Measurements from ENCODE around the gene COL23A1. TPM values are rescaled to one million over a fixed set of nuclear protein-coding genes. Genes with fewer than 3 reads are reported as not detected.
A peak's percentile ranks its signal among the peaks of the same experiment; 100 is the strongest.

COL23A1 gene
- total RNA-seq, 1 experiment from 2014 or later = not detected

DNA sequence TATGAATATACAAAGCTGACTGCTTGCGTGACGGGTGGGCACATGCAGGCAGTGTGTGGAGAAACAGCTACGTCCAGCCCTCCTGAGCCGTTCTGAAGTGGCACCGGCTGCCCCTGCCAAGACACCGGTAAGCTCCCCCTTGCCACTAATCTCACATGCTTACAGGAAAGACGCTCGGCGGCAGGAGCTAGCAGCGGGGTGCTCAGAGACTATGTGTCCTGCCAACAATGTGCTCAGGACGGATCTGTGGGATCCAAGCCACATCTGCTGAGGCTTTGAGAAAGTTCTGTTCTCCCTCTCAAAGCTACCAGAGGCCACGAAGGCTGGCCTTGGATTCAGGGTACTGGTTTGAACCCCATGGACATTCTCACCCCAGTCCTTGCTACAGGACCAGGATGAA, 200.4 kb downstream of the COL23A1 start:
- no peaks in the 10 kb centered on the region for H3K36me3 ChIP-seq
- DNase-seq = no peak
- peaks cover 11% of the 10 kb centered on the region; the same call in 1 of the 2 replicates for H3K27me3 ChIP-seq
- no peak overlapping the region for H3K4me3 ChIP-seq
- no peak overlapping the region for H3K27ac ChIP-seq
- peaks cover 9% of the 10 kb centered on the region for H3K4me1 ChIP-seq
- H3K9me3 ChIP-seq (replicated peaks) = no peaks in the 10 kb centered on the region

DNA sequence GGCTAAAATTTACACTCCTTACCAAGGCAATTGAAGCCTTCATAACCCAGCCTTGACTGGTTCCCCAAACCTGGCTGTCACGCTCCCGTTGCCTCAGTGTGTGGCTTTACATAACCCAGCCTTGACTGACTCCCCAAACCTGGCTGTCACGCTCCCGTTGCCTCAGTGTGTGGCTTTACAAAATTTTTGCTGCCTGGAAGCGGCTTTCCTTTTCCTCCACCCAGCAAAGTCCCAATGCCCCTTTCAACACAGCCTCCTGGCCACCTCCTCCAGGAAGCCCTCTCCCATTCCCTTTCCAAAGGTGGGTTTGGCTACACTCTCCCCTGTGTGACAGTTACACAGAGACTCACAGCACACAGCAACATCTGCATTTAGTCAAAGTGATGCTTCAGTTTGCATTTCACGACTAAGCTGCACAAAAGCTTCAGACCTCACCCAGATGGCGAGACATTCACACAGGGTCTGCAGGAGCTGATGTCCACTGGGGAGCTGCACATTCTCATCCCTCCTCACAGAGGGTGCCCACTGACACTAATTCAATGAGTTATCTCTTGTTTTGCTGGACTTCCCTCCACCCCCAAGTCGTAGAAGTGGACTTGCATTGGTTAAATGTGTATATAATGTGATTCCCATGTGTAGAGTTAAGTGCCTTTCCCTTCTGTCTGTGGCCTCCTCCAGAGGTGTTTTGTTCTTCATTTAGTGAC, 201.0 kb downstream of the COL23A1 start:
- peaks cover 5% of the 10 kb centered on the region; the same call in 1 of the 2 replicates for H3K4me1 ChIP-seq
- H3K27ac ChIP-seq = no peak overlapping the region
- H3K36me3 ChIP-seq = no peaks in the 10 kb centered on the region
- H3K4me3 ChIP-seq = no peak overlapping the region
- no peaks in the 10 kb centered on the region for H3K9me3 ChIP-seq (replicated peaks)
- H3K27me3 ChIP-seq = peaks cover 17% of the 10 kb centered on the region
- no peak for DNase-seq

DNA sequence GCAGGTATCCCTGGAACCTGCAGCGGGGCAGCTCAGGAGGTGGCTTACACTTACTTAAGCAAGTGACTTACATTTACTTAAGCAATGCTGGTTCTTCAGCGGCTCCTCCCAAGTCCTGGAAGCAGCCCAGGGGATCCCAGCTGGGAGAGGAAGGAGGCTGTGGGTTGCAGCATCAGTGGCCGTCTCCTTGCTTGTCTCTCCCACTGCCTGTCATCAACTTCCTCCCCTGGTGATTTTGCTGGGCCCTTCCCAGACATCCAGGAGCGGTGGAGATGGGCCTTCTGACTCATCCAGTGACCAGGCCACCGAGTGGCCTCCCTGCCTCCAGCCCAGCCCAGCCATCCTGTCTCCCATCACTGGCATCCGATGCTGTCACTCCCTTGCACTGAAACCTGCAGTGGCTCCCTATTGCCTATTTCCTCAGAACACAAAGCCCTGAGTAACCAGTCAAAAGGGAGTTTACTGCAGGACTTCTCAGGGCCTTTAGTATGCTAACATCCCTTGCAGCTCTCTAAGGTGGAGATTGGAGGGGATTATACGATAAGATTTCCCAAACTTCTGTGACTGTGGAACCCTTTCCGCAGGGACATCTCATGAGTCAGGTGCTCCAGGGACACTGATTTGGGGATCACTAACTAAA, 201.7 kb downstream of the COL23A1 start:
- Histone ChIP-seq H3K36me3 (no peaks in the 10 kb centered on the region), H3K27ac (no peak overlapping the region), H3K4me1 (no peaks in the 10 kb centered on the region), H3K27me3 (peaks cover 17% of the 10 kb centered on the region), H3K9me3 (replicated peaks) (no peaks in the 10 kb centered on the region), H3K4me3 (no peak overlapping the region)
- DNase-seq = no peak

DNA sequence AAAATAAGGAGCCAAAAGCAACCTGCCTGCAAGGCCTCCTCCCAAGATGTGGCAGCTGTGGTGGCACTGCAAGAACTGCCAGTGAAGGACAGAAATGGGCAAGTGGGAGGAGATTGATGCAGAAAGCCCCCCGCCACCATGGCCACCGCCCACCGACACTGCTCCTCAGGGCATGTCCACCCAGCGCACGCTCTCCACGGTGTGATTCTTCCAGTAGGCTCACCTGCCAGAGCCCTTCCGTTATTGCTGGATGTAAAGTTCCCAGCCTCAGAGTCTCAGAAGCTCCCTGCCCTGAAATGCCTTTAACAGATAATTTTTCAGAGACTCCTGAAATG, 202.4 kb downstream of the COL23A1 start:
- H3K27me3 ChIP-seq = peaks cover 17% of the 10 kb centered on the region
- DNase-seq = no peak
- H3K4me3 ChIP-seq = no peak overlapping the region
- H3K4me1 ChIP-seq = no peaks in the 10 kb centered on the region
- H3K36me3 ChIP-seq = no peaks in the 10 kb centered on the region
- H3K27ac ChIP-seq = no peak overlapping the region
- H3K9me3 ChIP-seq (replicated peaks) = no peaks in the 10 kb centered on the region

DNA sequence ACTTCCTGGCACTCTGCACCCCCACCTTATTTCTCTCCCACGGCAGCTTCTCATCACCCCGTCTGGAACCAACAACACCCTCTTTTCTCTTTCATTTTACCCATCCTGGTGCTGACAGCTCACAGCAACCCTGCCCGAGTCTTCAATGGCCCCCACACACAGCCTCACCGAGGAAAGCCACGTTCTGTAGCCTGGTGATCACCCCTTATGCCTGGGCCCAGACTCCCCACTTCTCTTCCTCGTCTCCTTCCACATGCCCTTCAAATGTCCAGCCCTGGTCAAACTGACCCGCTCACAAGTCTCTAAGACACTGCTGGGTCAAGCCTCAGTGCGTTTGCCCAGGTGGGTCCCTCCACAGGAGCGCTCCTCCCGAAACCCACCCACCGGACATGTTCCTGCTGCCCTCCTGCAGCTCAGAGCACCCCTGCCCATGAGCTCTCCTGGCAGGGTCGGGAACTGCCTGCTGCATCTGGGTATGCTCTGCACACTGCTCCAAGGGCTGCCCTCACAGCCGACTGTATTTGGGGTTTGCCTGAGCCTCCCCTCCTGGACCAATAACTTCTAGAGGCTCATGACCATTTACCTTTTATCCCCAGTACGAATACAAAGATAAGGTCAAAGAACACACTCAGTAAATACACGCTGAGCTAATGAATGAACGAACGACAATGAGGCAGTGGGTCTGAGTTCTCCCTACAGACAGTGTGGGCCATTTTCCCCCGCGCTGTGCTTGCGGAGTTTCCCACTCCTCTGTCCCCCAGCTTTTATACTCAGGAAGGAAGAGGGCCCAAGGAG, 202.9 kb downstream of the COL23A1 start:
- H3K4me3 ChIP-seq = no peak overlapping the region
- H3K27me3 ChIP-seq = peaks cover 17% of the 10 kb centered on the region
- H3K4me1 ChIP-seq = no peaks in the 10 kb centered on the region
- no peaks in the 10 kb centered on the region for H3K36me3 ChIP-seq
- H3K27ac ChIP-seq = no peak overlapping the region
- no peaks in the 10 kb centered on the region for H3K9me3 ChIP-seq (replicated peaks)
- no peak for DNase-seq

DNA sequence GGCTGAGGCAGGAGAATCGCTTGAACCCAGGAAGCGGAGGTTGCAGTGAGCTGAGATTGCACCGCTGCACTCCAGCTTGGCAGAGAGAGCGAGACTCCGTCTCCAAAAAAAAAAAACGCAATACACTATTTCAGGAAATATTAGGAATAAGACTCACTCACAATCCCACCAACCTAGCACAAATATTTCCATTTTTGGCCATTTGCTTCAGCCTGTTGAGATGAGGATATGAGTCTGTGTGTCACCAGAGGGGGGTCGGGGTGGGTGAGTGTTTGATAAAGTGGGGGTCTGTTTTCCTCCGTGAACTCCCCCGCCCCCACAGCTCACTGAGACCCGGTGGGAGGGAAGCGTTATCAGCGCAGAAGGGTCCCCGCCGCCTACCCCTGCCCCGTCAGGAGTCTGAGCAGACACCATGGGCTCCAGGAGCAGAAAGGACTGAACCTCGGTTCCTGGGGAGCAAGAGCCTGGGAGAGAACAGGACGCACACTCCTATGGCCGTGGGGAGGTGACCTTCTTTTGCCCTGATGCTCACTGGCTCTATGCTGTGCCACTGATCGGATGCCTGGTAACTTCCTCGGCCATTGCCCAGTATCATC, 203.8 kb downstream of the COL23A1 start:
- Histone ChIP-seq H3K9me3 (replicated peaks) (no peaks in the 10 kb centered on the region), H3K27ac (no peak overlapping the region), H3K36me3 (no peaks in the 10 kb centered on the region), H3K4me1 (no peaks in the 10 kb centered on the region), H3K27me3 (peaks cover 17% of the 10 kb centered on the region), H3K4me3 (no peak overlapping the region)
- DNase-seq = no peak

DNA sequence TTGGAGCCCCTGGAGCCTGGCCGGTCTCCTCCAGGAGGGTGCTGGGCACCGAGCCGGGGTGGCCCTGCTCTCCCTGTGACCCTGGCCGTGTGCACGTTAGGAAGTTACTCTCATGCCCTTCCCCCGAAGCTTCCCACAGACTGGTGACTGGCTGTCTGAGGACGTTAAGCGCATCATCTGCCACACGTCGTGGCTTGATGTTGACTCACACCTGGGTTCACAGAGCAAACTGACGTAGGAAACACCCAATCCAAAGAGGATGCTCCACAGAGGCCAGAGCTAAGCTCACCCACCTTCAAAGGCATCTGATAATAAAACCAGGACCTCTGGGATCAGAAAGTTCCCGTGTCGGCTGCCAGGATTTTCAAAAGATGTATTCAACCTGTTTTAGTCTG, 204.7 kb downstream of the COL23A1 start:
- Histone ChIP-seq H3K27me3 (peaks cover 17% of the 10 kb centered on the region), H3K36me3 (no peaks in the 10 kb centered on the region), H3K9me3 (replicated peaks) (no peaks in the 10 kb centered on the region), H3K27ac (no peak overlapping the region), H3K4me1 (no peaks in the 10 kb centered on the region), H3K4me3 (no peak overlapping the region)
- DNase-seq = no peak

DNA sequence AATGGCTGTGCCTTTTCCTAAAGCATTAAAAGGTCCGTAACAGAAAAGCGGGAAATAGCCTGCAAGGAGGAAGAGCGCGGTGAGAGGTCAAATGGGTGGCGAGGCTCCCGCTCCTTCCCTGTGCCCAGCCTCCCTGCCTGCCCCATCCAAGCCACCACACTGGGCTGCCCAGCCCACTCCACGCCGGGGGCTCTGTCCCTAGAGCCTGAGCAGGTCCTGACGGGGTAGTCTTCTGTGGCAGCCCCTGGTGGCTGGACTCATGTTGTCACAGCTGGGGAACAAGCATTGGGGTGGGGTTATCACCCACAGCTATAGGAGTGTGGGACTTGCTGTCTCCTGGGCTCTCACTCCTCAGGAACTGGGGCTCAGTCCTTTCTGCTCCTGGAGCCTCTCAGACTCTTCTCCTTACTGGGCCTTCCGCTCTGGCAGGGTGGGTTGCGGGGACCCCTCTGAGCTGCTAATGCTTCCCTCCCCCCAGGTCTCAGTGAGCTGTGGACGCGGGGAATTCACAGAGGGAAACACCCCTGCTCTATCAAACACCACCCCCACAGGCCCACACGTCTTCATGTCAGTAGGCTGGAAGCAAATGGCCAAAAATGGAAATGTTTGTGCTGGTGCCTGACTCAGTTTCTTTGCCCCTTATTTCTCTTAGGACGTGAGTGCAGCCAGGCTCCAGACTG, 205.2 kb downstream of the COL23A1 start:
- Histone ChIP-seq H3K27ac (no peak overlapping the region), H3K4me1 (no peaks in the 10 kb centered on the region), H3K36me3 (no peaks in the 10 kb centered on the region), H3K27me3 (peaks cover 17% of the 10 kb centered on the region), H3K9me3 (replicated peaks) (no peaks in the 10 kb centered on the region), H3K4me3 (no peak overlapping the region)
- no peak for DNase-seq

DNA sequence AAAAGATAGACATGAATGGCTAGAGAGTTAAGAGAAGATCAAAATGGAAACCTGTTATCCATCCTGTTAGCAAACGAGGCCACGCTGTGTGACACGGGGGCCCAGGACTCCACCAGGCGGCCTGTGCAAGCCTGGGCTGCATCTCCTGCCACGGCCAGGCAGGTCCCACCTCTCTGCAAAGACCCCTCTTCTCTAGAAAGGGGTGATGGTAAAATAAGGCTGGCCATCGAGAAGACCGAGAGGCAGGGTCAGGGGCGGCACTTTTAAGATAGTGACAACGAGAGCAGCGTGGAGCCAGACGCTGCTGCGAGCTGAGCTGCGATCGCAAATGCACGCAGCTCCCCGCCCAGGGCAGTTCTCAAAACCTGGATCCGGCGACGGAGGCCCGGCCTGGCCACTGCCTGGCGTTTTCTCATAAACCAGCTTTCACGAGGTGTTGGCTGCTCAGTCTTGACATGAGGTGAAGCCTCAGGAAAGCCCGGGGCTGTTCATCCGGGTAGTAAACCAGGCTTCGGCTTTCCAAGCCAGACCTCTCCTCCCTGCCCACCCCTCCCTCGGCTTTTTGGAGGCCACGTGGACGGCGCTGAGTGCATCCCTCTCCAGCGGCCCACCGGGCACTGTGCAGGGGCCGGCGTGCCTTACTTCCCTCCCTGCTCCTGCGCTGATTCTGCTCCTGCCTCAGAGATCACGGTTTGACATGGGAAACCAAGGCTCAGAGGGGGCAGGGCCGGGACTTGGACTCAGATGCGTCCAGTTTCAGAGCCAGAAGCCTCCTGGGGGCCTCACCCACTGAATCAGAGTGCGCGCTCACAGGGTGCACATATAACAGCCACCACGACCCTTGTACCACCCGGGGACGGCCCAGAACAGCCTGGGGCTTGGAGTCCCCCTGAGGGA, 206.0 kb downstream of the COL23A1 start:
- no peak for DNase-seq
- Histone ChIP-seq H3K4me1 (no peaks in the 10 kb centered on the region), H3K27ac (no peak overlapping the region), H3K27me3 (peaks cover 17% of the 10 kb centered on the region), H3K9me3 (replicated peaks) (no peaks in the 10 kb centered on the region), H3K4me3 (no peak overlapping the region), H3K36me3 (no peaks in the 10 kb centered on the region)

DNA sequence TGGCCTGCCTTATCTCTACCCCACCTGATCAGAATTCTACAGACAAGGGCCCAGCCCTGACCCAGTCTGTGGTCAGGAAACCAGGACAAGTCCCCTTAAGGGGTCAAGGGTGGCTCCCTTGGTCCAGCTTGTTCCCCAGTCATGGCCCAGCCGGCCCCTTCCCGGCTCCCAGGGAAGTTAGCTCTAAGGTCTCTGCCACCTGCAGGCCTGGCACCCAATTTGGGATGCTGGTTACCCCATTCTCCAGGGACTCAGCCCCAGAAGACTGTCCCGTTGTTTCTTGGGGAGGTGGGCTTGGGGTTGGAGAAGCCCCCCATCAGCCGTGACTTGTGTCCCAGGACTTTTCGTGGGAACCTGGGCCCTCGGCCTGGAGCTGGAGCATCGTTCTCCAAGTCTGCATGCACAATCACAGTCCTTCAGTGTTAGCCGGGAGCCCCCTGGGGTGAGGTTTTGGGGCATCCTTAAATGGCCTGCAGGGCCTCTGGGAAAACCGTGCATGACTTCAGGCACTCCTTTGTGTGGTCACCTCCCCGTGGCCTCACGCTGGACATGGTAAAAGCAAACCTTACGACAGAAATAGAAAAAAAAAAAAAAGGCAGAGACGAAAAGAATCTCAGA, 206.8 kb downstream of the COL23A1 start:
- Histone ChIP-seq H3K9me3 (replicated peaks) (no peaks in the 10 kb centered on the region), H3K4me3 (no peak overlapping the region), H3K27me3 (peaks cover 17% of the 10 kb centered on the region), H3K4me1 (no peaks in the 10 kb centered on the region), H3K27ac (no peak overlapping the region), H3K36me3 (no peaks in the 10 kb centered on the region)
- no peak for DNase-seq

DNA sequence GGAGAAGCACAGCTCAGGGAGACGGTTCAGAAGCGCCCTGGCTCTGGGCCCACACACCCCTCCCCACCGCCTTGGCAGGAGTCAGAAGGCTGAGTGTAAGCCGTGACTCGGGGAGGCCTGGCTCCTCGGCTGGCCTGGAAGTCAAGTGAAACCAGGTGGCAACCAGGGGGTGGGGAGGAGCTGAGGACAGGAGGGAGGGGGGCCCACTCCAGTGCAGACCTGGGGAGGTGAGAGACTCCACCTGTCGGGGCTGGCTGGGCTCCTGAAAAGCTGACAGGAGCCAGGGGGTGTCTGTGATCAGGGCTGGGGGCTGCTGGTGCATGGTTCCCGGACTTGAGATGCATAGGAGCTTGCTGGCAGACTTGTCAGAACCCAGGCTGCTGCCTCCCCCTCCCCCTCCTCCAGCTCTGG, 207.4 kb downstream of the COL23A1 start:
- H3K36me3 ChIP-seq = no peaks in the 10 kb centered on the region
- no peaks in the 10 kb centered on the region for H3K4me1 ChIP-seq
- H3K9me3 ChIP-seq (replicated peaks) = no peaks in the 10 kb centered on the region
- H3K27ac ChIP-seq = no peak overlapping the region
- H3K27me3 ChIP-seq = peaks cover 17% of the 10 kb centered on the region; the same call in 1 of the 2 replicates
- H3K4me3 ChIP-seq = no peak overlapping the region
- DNase-seq = no peak

DNA sequence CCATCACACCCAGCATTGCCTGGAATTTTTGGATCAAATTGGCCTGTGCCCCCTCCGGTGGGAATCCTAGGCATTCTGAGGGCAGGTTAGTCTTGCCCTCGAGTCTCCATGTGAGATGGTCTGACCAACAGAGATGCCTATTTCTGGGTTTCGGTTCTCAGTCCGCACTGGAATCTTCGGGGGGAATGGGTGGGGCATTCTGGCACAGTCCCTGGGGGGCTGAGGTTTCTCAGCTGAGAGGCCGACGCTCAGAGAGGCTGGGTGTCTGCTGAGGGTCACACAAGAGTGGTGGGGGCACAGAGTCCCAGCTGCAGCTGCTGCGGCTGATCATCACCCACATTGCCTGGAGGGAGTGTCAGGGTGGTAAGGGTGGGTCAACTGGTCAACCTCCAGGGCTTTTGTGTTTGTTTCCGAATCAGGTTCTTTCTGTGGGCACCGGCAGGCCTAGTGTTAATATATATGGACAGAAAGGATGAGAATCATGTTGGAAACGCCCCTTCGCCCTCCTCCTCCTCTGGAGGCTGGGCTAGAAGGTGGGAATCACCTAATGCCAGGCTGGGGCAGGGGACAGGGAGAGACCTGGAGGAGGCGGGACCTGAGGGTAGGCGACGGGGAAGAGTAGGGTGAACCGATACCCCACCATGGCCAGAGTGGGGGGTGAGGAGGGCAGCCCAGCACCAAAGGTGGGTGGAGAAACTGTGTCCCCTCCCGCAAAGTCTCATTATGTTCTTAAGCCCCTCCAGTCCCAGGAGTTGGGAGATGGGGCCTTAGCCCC, 208.1 kb downstream of the COL23A1 start:
- DNase-seq = peak in 1 of 2 experiments; percentile 25
- no peak overlapping the region for H3K4me3 ChIP-seq
- no peaks in the 10 kb centered on the region for H3K36me3 ChIP-seq
- H3K27ac ChIP-seq = no peak overlapping the region
- H3K27me3 ChIP-seq = peaks cover 17% of the 10 kb centered on the region; the same call in 1 of the 2 replicates
- no peaks in the 10 kb centered on the region for H3K9me3 ChIP-seq (replicated peaks)
- no peaks in the 10 kb centered on the region for H3K4me1 ChIP-seq

DNA sequence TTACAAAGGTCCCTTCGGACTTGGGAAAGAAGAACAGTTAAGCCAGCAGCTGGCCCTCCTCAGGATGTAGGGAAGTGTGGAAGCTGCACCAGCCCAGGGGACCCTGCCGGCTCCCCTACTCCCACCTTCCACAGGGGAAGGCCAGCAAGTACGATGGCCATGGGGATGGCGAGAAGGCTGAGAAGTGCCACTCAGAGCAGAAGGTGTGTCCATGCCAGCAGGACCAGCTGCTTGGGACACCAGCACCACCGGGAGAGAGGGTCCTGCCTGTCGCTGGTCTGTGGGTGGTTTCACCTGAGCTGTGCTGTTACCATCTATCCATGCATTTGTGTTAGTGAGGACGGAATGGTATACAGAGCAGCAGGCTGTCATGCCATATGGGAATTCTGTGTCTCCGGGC, 209.0 kb downstream of the COL23A1 start:
- Histone ChIP-seq H3K4me1 (no peaks in the 10 kb centered on the region), H3K9me3 (replicated peaks) (no peaks in the 10 kb centered on the region), H3K27ac (no peak overlapping the region), H3K4me3 (no peak overlapping the region), H3K27me3 (peaks cover 14% of the 10 kb centered on the region; the same call in 1 of the 2 replicates), H3K36me3 (no peaks in the 10 kb centered on the region)
- no peak for DNase-seq
